ENCODE results near the gene TRIP13.

TRIP13 gene

GRCh38 chr5:966345-966710, 73.6 kb downstream of the TRIP13 start:
- no peak for DNase-seq (ENCODE audit: low read depth, low spot score)

- no peak for DNase-seq (ENCODE audit: low read depth, low spot score)
These were observed 74.3 kb downstream of the TRIP13 start for GRCh38 chr5:966941-967340.
